ENCODE data around the gene FKBP11.

DNA sequence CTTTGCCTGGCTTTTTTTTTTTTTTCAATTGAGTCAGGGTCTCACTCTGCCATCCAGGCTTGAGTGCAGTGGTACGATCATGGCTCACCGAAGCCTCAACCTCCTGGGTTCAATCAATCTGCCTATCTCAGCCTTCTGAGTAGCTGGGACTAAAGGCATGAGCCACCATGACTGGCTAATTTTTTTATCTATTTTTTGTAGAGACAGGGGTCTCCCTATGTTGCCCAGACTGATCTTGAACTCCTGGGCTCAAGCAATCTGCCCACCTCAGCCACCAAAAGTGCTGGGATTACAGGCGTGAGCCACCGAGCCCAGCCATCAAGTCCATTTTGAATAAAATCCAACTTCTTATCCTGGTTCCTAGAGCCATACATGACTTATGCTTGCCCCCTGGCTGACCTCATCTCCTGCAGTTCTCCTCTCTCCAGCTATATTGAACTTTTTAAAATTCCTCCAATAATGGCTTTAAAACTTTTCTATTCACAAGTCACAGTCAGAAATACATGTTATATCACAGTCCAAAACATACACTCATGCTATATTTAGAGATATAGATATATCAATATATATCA is 49.3 kb downstream of the FKBP11 start:
- TF ChIP-seq, protein P1, sequence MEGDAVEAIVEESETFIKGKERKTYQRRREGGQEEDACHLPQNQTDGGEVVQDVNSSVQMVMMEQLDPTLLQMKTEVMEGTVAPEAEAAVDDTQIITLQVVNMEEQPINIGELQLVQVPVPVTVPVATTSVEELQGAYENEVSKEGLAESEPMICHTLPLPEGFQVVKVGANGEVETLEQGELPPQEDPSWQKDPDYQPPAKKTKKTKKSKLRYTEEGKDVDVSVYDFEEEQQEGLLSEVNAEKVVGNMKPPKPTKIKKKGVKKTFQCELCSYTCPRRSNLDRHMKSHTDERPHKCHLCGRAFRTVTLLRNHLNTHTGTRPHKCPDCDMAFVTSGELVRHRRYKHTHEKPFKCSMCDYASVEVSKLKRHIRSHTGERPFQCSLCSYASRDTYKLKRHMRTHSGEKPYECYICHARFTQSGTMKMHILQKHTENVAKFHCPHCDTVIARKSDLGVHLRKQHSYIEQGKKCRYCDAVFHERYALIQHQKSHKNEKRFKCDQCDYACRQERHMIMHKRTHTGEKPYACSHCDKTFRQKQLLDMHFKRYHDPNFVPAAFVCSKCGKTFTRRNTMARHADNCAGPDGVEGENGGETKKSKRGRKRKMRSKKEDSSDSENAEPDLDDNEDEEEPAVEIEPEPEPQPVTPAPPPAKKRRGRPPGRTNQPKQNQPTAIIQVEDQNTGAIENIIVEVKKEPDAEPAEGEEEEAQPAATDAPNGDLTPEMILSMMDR (IDR thresholded peaks at IDR 0.05), result no peak
- no peak for TF ChIP-seq POLR2A (IDR thresholded peaks at IDR 0.05)

Measured in breast epithelium (tissue), 3 donors.